RCC 7860 (cell line): ENCODE data around the gene DAB1.
A peak's percentile ranks its signal among the peaks of the same experiment; 100 is the strongest.
"Not testable (repeated sequence)": the region's sequence is repeated elsewhere in the genome, so short reads cannot be mapped to it uniquely, and the experiment has no call there.

ENCODE experiments used
- DNase-seq: peaks from one replicate; pipeline ENCODE4 v3.0.0-alpha.2; 2015; ENCODE audit warnings: low spot score
- FAIRE-seq: peaks from 2 replicates; lab custom pipeline; 2012; peaks lifted over from hg19 to GRCh38; lab: Jason Lieb, UNC

DAB1 gene

GRCh38 chr1:57234459-57234858 lies 189.4 kb downstream of the DAB1 start:
- FAIRE-seq (no peak), DNase-seq (no peak)

DNA sequence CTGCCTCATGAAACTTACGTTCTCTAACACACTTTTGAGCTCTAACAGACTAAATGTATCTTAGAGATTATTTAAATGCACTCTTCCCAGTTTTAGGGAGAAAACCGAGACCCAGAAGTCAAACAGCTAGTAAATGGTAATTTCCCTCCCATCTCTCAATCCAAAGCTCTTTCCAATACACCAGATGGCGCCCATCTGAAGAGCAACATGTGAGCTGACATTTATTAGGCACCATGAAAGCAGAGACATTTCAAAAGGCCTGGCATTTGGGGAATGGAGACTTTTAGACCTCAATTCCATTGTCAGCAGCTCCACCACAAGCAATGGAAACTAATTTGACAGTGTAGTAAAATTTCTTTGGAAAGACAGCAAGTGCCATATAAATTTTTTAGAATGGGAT lies 191.4 kb downstream of the DAB1 start:
- FAIRE-seq, result no peak
- no peak for DNase-seq

- DNase-seq, result no peak
- FAIRE-seq, result no peak
Measured at GRCh38 chr1:57229998-57230397, 193.9 kb downstream of the DAB1 start.

DNA sequence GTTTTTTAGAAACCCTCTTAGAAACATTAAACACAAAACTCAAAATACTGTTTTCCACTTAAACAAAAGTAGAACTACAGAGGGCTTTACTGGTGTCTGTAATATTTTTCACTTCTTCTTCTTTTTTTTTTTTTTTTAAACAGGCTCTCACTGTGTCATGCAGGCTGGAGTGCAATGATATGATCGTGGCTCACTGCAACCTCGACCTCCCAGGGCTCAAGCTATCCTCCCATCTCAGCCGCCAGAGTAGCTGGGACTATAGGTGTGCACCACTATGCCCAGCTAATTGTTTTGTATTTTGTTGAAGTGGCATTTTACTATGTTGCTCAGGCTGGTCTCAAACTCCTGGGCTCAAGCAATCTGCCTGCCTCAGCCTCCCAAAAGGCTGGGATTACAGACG lies 194.8 kb downstream of the DAB1 start:
- FAIRE-seq (no peak), DNase-seq (no peak)

DNA sequence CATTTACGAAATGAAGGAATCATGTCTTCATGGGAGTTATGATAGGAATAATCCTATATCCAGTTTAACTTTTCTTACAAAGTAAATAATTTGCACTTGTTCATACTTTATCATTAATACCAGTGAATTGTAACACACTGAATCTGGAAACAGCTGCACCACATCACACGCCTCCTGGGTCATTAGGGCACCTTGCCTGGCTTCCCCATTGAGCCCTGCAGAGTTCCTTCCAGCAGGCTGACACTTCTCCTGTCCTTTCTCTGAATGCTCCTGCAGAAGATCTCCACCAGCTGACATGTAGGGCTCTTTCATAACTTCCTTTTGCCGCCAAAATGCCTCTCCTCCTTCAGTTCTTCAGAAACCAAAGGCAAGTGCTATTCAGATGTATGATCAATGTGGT lies 201.1 kb downstream of the DAB1 start:
- no peak for DNase-seq

DNA sequence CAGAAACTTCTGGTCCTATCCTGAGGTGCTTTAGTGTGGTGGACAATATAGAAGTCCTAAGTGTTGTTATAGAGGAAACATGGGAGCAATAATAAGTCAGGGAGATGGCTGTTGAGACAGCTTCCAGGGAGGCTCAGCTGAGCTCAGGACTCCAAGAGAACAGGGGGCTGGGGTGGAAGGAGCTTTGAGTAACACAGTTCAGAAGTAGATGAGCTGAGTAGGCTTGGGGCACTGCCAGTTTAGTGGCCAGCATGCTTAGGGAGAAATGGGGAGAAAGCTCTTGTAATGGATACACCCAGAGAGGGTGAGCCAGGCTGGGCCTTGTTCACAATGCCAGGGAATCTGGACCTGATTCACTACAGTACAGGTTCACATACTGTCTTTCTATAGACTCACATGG lies 201.6 kb downstream of the DAB1 start:
- DNase-seq, result no peak
- no peak for FAIRE-seq

More for the DNA sequence above, 201.1 kb downstream of the DAB1 start:
- no peak for FAIRE-seq

DNA sequence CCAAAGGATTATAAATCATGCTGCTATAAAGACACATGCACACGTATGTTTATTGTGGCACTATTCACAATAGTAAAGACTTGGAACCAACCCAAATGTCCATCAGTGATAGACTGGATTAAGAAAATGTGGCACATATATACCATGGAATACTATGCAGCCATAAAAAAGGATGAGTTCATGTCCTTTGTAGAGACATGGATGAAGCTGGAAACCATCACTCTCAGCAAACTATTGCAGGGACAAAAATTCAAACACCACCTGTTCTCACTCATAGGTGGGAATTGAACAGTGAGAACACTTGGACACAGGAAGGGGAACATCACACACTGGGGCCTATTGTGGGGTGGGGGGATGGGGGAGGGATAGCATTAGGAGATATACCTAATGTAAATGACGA lies 203.0 kb downstream of the DAB1 start:
- not testable (repeated sequence) for FAIRE-seq

DNA sequence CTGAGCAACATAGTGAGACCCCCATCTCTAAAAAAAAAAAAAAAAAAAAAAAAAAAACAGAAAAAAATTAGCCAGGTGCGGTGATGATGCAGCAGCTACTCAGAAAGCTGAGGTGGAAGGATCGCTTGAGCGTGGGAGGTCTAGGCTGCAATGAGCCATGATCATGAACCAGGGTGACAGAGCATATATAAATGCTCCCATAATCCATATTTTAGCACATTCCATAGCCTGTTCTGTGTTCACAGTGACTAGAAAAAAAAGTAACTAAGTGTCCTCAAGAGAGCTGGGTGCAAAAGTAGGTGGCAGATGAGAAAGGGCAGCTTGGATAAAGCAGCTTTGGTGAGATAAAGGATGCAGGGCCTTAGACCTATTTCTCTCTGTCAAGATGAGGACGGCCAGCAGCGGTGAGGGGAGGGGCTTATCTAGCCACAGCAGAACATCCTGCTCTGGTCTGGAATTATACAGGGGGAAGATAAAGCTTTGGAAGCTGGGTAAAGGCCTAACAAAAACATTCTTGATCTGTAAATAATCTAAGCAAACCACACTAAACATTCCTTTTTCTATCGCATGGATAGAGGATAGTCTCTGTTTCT lies 205.3 kb downstream of the DAB1 start:
- FAIRE-seq (no peak), DNase-seq (no peak)

More for the DNA sequence above, 203.0 kb downstream of the DAB1 start:
- DNase-seq, result not testable (repeated sequence)

- DNase-seq (no peak), FAIRE-seq (no peak)
Measured at GRCh38 chr1:57217905-57218304, 206.0 kb downstream of the DAB1 start.

GRCh38 chr1:57214951-57215575 lies 208.8 kb downstream of the DAB1 start:
- no peak for FAIRE-seq

DNA sequence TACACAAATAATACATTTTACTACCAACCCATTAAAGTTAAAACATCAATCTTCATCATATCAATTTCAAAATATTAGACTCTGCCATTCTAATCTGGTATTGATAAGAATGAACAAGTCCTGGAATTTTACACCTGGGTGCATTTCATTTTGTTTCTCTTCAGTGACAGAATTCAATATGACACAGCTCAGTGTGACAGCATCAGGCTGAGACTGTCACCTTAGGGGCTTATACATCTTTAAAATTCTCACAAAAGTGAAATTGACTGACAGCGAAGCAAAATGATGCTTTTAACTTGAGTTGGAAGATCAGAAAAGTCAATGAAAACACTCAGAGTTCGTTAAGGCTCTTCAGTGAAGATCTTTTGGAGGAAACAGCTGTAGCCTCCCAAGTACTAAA lies 213.0 kb downstream of the DAB1 start:
- no peak for FAIRE-seq

More at GRCh38 chr1:57214951-57215575, 208.8 kb downstream of the DAB1 start:
- DNase-seq, result no peak

GRCh38 chr1:57209495-57209894 lies 214.4 kb downstream of the DAB1 start:
- FAIRE-seq, result no peak
- DNase-seq, result no peak

More for the DNA sequence above, 213.0 kb downstream of the DAB1 start:
- DNase-seq, result no peak

GRCh38 chr1:57208741-57209302 lies 215.0 kb downstream of the DAB1 start:
- DNase-seq (no peak), FAIRE-seq (no peak)

GRCh38 chr1:57206038-57206437 lies 217.8 kb downstream of the DAB1 start:
- no peak for DNase-seq
- no peak for FAIRE-seq

DNA sequence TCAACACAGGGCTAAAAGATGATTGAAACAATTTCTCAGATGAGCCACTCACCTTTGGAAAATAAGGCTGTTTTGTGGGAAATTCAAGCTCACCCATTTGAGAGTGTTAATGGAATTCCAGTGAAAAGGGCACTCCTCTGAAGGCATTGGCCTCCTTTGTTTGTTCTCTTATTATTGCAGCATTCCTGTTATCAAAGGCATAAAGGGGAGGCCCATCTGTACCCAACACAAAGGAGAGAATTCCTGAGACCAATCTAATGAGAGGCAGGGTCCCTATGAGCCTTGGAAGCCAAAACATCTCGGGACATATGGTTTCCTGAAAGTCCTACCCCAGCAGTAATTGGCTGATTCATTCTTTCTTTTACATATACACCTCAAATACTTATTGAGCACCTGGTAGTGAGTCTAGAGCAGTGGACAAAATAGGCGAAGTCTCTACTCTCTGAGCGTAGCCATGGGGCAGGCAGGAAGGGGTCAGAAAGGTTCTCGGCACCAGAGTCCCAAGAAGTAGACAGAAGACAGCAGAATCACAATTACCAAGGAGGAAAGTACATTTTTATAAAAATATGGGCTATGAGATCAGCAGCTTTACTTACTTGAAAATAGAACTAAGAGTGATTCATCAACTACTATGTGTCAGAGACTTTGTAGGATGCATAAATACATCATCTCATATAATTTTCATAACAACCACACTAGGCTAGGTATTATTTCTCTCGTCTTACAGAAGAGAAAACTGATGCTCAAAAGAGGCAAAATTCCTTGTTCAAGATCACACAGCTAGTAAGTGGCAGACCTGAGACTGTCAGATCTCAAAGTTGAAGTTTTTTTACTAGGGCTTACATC lies 218.7 kb downstream of the DAB1 start:
- no peak for FAIRE-seq
- DNase-seq, result no peak

DNA sequence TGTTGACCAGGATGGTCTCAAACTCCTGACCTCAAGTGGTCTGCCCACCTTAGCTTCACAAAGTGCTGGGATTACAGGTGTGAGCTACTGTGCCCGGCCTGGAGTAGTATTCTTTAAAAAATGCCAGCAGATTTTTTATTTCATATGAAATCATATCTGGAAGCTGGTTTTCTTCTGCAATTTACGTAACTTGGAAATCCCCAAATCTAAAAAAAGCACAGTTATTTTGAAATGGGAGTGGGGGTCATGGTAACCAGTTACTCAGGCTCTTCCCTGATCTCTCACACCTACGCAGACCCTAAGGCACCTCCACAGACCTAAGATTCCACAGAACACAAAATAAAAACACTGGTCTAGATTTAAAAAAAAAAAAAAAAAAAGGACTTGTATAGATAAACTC lies 219.8 kb downstream of the DAB1 start:
- no peak for DNase-seq

DNA sequence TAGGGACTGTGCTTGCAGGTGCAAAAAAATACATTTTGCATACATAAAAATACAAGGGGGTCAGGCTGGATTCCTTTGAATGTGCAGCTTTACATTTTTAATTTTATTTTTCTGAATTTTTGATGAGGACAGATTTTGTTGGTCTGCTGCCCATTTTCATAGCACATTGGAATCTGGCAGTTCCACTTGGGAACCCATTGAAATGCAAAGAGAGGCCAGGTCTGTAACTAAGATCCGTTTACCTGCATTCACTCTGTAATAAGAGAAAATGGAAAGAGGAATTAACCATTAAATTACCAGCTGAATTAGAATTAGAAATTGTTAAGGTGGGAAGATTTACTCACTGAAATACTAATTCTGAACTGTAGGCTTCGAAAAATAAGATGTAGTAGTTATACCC lies 221.6 kb downstream of the DAB1 start:
- no peak for DNase-seq
- FAIRE-seq, result no peak

More for the DNA sequence above, 219.8 kb downstream of the DAB1 start:
- FAIRE-seq, result no peak

GRCh38 chr1:57198912-57199311 lies 224.9 kb downstream of the DAB1 start:
- no peak for DNase-seq
- no peak for FAIRE-seq

GRCh38 chr1:57195436-57195941 lies 228.4 kb downstream of the DAB1 start:
- FAIRE-seq, result no peak

GRCh38 chr1:57192222-57192621 lies 231.6 kb downstream of the DAB1 start:
- DNase-seq, result peak; percentile 29
- FAIRE-seq, result no peak

More at GRCh38 chr1:57195436-57195941, 228.4 kb downstream of the DAB1 start:
- DNase-seq, result no peak

DNA sequence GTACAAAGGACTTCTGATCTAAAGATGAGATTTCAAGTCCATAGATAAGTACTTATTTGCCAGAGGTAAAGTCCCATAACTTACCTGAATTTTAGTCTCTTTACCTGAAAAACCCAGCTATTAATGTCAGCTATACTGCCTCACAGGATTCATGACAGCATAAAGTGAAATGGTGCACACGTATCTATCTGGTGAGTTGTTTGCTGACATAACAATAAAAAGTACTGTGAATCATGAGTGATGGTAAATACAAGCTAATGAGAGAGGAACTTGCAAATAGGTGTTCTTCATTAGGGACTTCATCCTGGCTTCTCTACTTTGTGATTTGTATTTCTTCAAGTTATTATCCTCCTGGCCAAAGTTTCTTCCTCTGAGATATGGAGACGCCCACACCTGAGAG lies 233.0 kb downstream of the DAB1 start:
- DNase-seq, result no peak
- no peak for FAIRE-seq
